PFSK-1 (cell line): ENCODE results near the gene CD8A.

ENCODE experiments used
- FOXP2 ChIP-seq: optimal IDR thresholded peaks from 2 replicates; pipeline ENCODE3; 2011; ENCODE audit warnings: borderline replicate concordance, control low read depth, inconsistent platforms; ENCODE audit not compliant: insufficient read depth; ENCODE audit errors: extremely low read length, extremely low read depth
- POLR2AphosphoS5 ChIP-seq: IDR thresholded peaks from 2 replicates; pipeline ENCODE4 v1.6.1; 2012; ENCODE audit warnings: low read depth, mild to moderate bottlenecking, control low read depth, low read length, moderate library complexity
- REST ChIP-seq, 2 experiments: IDR thresholded peaks; 2 replicates each; pipeline versions ENCODE4 v1.6.1 to v1.8.0; 2011 to 2012; ENCODE audit warnings: low read depth in 2 of 2, low read length in 2 of 2, control low read depth in 1 of 2, inconsistent platforms in 1 of 2, mild to moderate bottlenecking in 1 of 2, moderate library complexity in 1 of 2; ENCODE audit not compliant: insufficient read depth in 1 of 2
- SIN3A ChIP-seq: IDR thresholded peaks from 2 replicates; pipeline ENCODE4 v1.6.1; 2012; ENCODE audit warnings: mild to moderate bottlenecking, low read length, moderate library complexity, borderline replicate concordance; ENCODE audit not compliant: insufficient read depth
- TAF1 ChIP-seq: IDR thresholded peaks from 2 replicates; pipeline ENCODE4 v1.6.1; 2012; ENCODE audit warnings: low read length, control low read depth, borderline replicate concordance; ENCODE audit not compliant: insufficient read depth

Gene CD8A

DNA sequence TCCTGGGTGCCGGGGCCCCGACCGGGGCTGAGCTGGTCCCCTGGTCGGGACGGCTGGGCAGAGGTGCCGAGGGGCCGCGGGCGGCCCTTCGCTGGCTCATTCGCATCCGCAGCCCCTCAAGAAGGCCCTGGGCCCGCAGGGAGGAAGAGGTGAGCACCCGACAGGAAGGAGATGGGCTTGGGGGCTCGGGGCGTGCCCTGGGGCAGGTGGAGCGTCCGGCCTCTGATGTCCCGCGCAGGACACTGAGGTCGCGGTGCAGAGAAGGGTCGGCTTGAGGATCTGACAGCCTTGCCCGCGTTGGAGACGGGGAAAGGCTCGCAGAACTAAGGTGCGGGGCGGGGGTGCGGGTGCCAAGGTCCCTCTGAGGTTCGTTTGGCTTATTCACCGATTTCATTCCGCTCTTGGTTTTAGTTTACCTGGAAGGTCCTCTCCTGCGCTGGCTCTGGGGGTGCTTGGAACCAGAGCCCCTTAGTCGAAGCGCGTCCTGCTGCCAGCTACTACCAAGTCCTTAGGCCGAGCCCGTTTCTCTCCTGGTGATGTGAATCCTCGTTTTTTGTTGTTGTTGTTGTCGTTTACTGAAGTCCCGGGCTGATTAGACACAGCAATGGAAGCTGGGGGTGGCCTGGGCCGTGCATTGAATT, 18.9 kb upstream of the CD8A start:
- no peak for TF ChIP-seq SIN3A

- TF ChIP-seq SIN3A (no peak), TAF1 (no peak), POLR2AphosphoS5 (no peak)
Observed at GRCh38 chr2:86808315-86809161, 17.8 kb upstream of the CD8A start.

DNA sequence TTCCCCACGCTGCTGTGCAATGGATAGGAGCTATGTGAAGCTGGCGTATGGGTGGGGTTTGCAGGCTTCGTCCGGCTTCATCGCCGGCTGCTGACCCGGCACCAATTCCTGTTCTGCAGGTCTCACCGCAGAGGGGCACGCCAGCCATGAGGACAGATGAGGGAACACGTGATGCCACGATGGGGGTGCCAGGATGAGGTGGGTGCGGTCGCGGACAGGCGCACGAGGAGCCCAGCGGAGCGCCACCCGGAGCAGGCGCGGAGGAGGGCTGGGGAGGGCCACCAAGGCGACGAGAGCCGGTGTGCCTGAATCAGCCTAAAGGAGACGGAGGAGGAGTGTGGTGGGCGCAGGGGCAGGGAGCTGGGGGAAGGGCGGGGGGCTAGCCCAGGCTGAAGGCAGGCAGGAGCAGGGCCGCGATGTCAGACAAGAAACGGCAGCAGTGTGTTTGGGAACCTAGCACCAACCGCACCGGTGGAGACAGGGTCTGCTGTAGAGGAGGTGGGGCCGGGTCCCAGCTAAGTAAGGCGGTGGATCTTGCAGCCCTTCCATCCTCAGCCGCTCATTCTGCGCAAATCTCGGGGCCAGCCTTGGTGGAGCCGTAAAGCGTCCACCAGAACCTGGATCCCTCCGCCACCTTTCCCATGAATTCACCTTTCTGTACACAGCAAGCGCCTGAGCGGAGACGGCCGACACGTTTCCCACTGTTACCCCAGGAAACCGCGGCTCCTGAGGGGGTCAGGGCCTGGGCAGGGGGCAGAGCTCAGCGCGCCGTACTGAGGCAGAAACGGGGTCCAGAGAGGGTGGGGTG, 17.0 kb upstream of the CD8A start:
- TF ChIP-seq REST (IDR thresholded peaks at IDR 0.05; ENCODE audit: insufficient read depth in 1 of 2, low read depth in 2 of 2, low read length in 2 of 2): no peak
- peak; percentile 38 for TF ChIP-seq FOXP2

DNA sequence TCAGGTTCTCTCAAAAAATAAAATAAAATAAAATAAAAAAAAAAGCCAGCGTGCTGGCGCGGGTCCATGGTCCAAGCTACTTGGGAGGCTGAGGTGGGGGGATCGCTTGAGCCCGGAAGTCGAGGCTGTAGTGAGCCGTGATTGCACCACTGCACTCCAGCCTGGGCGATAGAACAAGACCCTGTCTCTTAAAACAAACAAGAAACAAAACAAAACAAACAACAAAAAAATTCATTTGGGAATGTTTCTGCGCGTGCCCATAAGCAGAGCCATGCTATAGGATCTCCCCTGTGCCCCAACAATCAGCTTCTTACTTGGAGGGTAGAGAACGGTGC, 16.4 kb upstream of the CD8A start:
- no peak for TF ChIP-seq TAF1

DNA sequence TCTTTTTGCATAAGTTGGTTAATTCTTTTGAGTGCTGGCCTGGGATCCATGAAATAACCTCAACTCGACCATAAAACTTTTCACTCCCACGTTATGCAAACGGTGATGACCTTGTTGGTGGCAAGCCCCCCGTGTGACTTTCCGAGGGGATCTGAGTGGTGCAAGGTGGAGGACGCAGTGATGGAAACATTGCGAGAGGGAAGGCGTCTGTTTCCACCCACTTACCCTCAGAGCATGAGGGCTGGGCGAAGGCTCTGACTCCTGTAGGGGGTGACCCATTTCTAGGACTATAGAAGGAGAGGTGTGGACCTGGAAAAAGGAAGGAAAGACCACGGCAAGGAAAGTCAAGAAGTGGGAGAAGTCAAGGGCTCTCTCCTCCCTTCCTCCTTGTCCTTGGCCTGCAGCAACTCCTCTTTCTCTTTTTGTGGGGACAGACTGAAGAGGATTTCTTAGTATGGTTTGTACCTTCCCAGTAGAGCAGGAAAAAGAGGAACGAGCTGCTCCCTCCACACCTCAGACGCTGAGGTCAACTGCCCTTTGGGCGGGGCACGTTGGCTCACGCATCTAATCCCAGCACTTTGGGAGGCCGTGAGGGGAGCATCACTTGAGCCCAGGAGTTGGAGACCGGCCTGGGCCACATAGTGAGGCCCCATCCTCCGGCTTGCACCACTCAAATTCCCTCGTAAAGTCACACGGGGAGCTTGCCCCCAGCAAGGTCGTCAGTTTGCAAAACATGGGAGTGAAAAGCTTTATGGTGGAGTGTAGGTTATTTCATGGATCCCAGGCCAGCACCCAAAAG, 15.5 kb upstream of the CD8A start:
- TF ChIP-seq FOXP2: no peak
- no peak for TF ChIP-seq REST (IDR thresholded peaks at IDR 0.05; ENCODE audit: insufficient read depth in 1 of 2, low read depth in 2 of 2, low read length in 2 of 2)
- TF ChIP-seq TAF1: no peak
- TF ChIP-seq SIN3A: no peak
- TF ChIP-seq POLR2AphosphoS5: no peak

DNA sequence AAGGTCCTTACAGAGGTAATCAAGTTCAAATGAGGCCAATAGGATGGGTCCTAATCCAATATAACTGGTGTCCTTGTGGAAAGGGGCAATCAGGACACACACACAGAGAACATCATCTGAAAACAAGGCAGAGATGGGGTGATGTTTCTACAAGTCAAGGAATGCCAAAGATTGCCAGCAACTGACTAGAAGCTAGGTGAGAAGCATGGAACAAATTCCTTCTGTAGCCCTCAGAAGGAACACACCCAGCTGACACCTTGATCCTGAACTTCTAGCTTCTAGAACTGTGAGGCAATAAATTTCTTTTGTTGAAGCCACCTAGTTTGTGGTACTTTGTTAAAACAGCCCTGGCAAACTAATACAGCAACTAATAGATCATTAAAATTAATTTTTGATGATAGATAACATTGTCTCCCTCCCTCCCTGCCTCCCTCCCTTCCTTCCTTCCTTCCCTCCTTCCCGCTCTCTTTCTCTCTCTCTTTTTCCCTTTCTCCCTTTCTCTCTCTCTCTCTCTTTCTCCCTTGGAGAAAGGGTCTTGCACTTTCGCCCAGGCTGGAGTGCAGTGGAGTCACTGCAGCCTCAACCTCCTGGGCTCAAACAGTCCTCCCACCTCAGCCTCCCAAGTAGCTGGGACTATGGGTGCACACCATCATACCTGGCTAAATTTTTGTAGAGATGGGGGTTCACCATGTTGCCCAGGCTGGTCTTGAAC, 10.3 kb upstream of the CD8A start:
- TF ChIP-seq TAF1 (no peak), FOXP2 (no peak), SIN3A (no peak)

GRCh38 chr2:86794861-86795260, 4.1 kb upstream of the CD8A start:
- TF ChIP-seq SIN3A (no peak), REST (IDR thresholded peaks at IDR 0.05; ENCODE audit: insufficient read depth in 1 of 2, low read depth in 2 of 2, low read length in 2 of 2) (no peak), TAF1 (no peak), FOXP2 (no peak), POLR2AphosphoS5 (no peak)
